Testis (tissue), 2 donors: ENCODE data around the gene EYA2.

Experiments
- CTCF ChIP-seq, 3 experiments: fragments of 450-650 bp in 2 of 3; fragments of 200-600 bp in 1 of 3; sonication (generic) in 1 of 3; IDR thresholded peaks; one replicate each; pipeline ENCODE4 v1.5.1; 2016 to 2019; ENCODE audit warnings: antibody characterized with exemption in 3 of 3, mild to moderate bottlenecking in 2 of 3, moderate library complexity in 1 of 3
- POLR2A ChIP-seq: fragments of 450-650 bp; IDR thresholded peaks from one replicate; pipeline ENCODE4 v1.6.1; 2017; ENCODE audit warnings: antibody characterized with exemption, mild to moderate bottlenecking, moderate library complexity

GRCh38 chr20:47043086-47043485 is 148.4 kb downstream of the EYA2 start:
- TF ChIP-seq POLR2A (no peak), CTCF (IDR thresholded peaks at IDR 0.05) (no peak)
